HL-60 (cell line): ENCODE measurements around the gene PNKP.

Source experiments
- DNase-seq, 2 experiments: peaks; one replicate each; pipeline ENCODE4 v3.0.0-alpha.2; 2010 to 2020; ENCODE audit warnings: low read depth in 1 of 2, low spot score in 1 of 2
- H3K27ac ChIP-seq: fragments of 250-450 bp; sonication (Bioruptor Pico); replicated peaks from 2 replicates; pipeline ENCODE4 v1.5.1; 2020; ENCODE audit warnings: mild to moderate bottlenecking, moderate library complexity
- H3K27me3 ChIP-seq: fragments of 250-450 bp; sonication (Bioruptor Pico); 2 replicates; pipeline ENCODE4 v1.5.1; 2021; ENCODE audit warnings: mild to moderate bottlenecking, moderate library complexity; ENCODE audit not compliant: insufficient read depth, poor library complexity, severe bottlenecking
- H3K4me3 ChIP-seq: replicated peaks from 2 replicates; pipeline ENCODE4 v1.5.1; 2011; ENCODE audit warnings: mild to moderate bottlenecking, control low read depth, low read length; ENCODE audit not compliant: insufficient read depth
- GABPA ChIP-seq: IDR thresholded peaks from 2 replicates; pipeline ENCODE4 v1.6.1; 2012; ENCODE audit warnings: low read depth
- POLR2AphosphoS5 ChIP-seq: IDR thresholded peaks from 2 replicates; pipeline ENCODE4 v1.6.1; 2012; ENCODE audit warnings: low read depth
- SPI1 ChIP-seq: IDR thresholded peaks from 2 replicates; pipeline ENCODE4 v1.6.1; 2012; ENCODE audit warnings: low read depth, mild to moderate bottlenecking, borderline replicate concordance
- TF ChIP-seq, protein P1 (sequence below): IDR thresholded peaks from 2 replicates; pipeline ENCODE4 v1.6.1; 2012; ENCODE audit warnings: low read depth; ENCODE audit not compliant: insufficient replicate concordance
- TF ChIP-seq, protein P2 (sequence below): IDR thresholded peaks from one replicate; pipeline ENCODE4 v1.5.1; 2011; ENCODE audit warnings: low read length, control low read depth, inconsistent platforms; ENCODE audit not compliant: insufficient read depth

Gene PNKP

DNA sequence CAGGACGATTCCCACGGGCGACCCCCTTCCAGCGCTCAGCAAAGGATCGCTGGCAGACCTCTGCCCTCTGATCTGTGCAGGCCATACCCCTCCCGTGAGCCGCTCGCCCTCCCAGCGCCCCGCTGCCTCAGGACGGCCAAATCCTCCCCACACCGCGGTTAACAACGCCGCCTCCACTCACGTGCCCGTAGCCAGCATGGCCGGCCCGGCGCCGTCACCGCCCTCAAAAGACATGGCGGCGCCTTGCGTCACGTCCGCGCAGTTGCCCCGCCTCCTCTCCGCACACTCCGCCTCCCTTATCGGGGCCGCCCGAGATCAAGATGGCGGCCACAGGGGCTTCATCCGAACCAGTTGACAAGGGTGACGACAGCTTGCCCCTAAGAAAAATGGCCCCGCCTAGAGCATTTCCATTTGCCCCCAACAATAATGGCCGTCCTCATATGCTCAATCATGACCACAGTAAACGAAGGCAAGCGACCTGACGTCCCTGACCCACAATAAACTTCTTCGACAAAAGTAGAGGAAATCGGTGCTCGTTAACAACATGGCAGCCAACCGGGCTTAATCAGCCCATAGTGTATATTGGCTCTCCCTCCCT, 9.1 kb upstream of the PNKP start:
- peak; percentile 98 to 99 for DNase-seq
- Histone ChIP-seq H3K27me3 (no peaks in the 10 kb centered on the region), H3K27ac (peak overlapping the region; percentile 95), H3K4me3 (peak overlapping the region; percentile 87)
- TF ChIP-seq SPI1 = no peak
- peak; percentile 67; the same call in 1 of the 2 replicates for TF ChIP-seq POLR2AphosphoS5
- peak; percentile 69 for TF ChIP-seq GABPA
- TF ChIP-seq, protein P1, sequence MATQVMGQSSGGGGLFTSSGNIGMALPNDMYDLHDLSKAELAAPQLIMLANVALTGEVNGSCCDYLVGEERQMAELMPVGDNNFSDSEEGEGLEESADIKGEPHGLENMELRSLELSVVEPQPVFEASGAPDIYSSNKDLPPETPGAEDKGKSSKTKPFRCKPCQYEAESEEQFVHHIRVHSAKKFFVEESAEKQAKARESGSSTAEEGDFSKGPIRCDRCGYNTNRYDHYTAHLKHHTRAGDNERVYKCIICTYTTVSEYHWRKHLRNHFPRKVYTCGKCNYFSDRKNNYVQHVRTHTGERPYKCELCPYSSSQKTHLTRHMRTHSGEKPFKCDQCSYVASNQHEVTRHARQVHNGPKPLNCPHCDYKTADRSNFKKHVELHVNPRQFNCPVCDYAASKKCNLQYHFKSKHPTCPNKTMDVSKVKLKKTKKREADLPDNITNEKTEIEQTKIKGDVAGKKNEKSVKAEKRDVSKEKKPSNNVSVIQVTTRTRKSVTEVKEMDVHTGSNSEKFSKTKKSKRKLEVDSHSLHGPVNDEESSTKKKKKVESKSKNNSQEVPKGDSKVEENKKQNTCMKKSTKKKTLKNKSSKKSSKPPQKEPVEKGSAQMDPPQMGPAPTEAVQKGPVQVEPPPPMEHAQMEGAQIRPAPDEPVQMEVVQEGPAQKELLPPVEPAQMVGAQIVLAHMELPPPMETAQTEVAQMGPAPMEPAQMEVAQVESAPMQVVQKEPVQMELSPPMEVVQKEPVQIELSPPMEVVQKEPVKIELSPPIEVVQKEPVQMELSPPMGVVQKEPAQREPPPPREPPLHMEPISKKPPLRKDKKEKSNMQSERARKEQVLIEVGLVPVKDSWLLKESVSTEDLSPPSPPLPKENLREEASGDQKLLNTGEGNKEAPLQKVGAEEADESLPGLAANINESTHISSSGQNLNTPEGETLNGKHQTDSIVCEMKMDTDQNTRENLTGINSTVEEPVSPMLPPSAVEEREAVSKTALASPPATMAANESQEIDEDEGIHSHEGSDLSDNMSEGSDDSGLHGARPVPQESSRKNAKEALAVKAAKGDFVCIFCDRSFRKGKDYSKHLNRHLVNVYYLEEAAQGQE = no peak

DNA sequence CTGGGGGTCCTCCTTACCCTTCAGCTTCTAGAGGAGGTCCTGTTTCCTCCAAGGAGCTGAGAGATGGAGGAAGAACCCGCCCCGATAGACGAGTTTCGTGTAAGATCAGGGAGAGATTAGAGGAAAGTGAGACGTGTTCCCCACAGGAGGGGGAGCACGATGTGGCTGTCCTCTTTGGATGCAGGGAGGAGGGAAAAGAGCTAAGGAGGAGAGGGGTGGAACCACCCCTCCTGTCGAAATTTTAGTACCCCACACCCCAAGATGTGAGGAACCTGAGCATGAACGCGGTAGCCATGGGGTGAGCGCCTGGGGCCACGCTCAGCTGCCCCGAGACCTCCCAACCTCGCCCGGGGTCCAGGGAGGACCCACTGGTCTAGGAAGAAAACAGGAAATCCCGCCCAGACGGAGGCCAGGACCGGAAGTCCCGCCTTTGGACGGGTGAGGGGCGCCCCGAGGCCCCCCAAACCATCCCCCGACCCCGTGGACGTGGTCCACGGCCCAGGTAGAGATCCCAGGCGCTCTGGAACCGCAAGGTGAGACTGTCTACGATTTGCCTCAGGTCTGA, 8.6 kb upstream of the PNKP start:
- peak; percentile 65; the same call in 1 of the 2 replicates for TF ChIP-seq SPI1
- TF ChIP-seq POLR2AphosphoS5 = no peak
- TF ChIP-seq, protein P2, sequence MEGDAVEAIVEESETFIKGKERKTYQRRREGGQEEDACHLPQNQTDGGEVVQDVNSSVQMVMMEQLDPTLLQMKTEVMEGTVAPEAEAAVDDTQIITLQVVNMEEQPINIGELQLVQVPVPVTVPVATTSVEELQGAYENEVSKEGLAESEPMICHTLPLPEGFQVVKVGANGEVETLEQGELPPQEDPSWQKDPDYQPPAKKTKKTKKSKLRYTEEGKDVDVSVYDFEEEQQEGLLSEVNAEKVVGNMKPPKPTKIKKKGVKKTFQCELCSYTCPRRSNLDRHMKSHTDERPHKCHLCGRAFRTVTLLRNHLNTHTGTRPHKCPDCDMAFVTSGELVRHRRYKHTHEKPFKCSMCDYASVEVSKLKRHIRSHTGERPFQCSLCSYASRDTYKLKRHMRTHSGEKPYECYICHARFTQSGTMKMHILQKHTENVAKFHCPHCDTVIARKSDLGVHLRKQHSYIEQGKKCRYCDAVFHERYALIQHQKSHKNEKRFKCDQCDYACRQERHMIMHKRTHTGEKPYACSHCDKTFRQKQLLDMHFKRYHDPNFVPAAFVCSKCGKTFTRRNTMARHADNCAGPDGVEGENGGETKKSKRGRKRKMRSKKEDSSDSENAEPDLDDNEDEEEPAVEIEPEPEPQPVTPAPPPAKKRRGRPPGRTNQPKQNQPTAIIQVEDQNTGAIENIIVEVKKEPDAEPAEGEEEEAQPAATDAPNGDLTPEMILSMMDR = no peak
- TF ChIP-seq, protein P1 = no peak
- TF ChIP-seq GABPA = peak; percentile 88
- peak; percentile 55 to 59 for DNase-seq
- peak overlapping the region; percentile 95 for H3K27ac ChIP-seq

DNA sequence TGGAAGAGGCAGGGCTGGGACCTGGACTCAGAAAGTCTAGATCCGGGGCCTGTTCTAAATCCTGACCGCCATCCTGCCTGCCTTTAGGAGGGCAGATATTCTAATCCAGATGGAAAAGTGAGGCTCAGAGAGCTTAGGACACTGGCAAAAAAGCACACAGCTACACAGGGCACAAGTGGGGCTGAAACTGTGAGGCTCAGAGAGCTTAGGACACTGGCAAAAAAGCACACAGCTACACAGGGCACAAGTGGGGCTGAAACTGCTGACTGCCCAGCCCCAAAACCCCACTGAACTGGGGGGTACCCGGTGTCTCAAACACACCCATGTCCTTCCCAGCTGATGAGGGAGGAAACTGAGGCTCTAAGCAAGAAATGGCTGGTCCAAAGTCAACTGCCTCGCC, 7.8 kb upstream of the PNKP start:
- TF ChIP-seq SPI1 (no peak), GABPA (no peak), POLR2AphosphoS5 (no peak)
- TF ChIP-seq, protein P2 = no peak
- TF ChIP-seq, protein P1 = no peak
- DNase-seq = no peak
- Histone ChIP-seq H3K27ac (peak overlapping the region; percentile 95), H3K27me3 (no peaks in the 10 kb centered on the region), H3K4me3 (peak overlapping the region; percentile 87)

More for the DNA sequence above, 8.6 kb upstream of the PNKP start:
- Histone ChIP-seq H3K27me3 (no peaks in the 10 kb centered on the region), H3K4me3 (peak overlapping the region; percentile 87)
